ENCODE data around the gene MYOCOS.
"Not testable (repeated sequence)": the region's sequence is repeated elsewhere in the genome, so short reads cannot be mapped to it uniquely, and the experiment has no call there.

Gene MYOCOS

GRCh38 chr1:171606402-171606941 is 15.6 kb upstream of the MYOCOS start:
- DNase-seq (ENCODE audit: extremely low read depth, low read depth), result no peak
- TF ChIP-seq CTCF (IDR thresholded peaks at IDR 0.05; ENCODE audit: low read depth, low read length), result no peak

DNA sequence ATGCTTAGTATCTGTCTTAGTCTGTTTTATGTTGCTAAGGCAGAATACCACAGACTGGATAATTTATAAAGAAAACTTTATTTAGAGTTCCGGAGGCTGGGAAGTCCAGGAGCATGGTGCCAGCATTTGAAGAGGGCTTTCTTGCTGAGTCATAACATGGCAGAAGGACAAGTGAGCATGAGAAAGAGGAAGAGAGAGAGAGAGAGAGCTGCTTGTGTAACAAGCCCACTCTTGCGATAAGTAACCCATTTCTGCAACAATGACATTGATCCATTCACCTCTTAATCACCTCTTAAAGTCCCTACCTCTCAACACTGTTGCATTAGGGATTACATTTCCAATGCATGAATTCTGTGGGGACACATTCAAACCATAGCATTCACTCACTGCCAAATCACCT is 11.7 kb upstream of the MYOCOS start:
- DNase-seq (ENCODE audit: extremely low read depth, low read depth), result no peak

GRCh38 chr1:171611306-171611705 is 10.7 kb upstream of the MYOCOS start:
- no peak for DNase-seq (ENCODE audit: extremely low read depth, low read depth)
- no peak for TF ChIP-seq CTCF (IDR thresholded peaks at IDR 0.05; ENCODE audit: low read depth, low read length)

More for the DNA sequence above, 11.7 kb upstream of the MYOCOS start:
- no peak for TF ChIP-seq CTCF (IDR thresholded peaks at IDR 0.05; ENCODE audit: low read depth, low read length)

DNA sequence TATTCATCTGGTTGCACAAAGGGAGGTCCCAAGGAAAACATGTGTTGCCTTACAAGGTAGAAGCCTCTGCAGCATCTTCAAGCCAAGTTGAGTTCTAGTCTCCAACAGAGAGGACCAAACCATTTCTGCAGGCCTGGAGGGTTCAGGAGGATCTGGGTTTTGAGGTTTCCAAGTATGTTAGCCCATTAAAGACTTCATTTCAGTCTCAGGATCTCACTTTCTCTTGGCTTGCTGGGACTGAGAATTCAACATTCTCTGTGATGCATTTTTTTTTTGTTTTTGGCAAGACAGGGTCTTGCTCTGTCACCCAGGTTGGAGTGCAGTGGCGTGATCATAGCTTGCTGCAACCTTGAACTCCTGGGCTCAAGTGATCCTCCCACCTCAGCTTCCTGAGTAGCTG is 8.8 kb upstream of the MYOCOS start:
- DNase-seq (ENCODE audit: extremely low read depth, low read depth), result no peak

DNA sequence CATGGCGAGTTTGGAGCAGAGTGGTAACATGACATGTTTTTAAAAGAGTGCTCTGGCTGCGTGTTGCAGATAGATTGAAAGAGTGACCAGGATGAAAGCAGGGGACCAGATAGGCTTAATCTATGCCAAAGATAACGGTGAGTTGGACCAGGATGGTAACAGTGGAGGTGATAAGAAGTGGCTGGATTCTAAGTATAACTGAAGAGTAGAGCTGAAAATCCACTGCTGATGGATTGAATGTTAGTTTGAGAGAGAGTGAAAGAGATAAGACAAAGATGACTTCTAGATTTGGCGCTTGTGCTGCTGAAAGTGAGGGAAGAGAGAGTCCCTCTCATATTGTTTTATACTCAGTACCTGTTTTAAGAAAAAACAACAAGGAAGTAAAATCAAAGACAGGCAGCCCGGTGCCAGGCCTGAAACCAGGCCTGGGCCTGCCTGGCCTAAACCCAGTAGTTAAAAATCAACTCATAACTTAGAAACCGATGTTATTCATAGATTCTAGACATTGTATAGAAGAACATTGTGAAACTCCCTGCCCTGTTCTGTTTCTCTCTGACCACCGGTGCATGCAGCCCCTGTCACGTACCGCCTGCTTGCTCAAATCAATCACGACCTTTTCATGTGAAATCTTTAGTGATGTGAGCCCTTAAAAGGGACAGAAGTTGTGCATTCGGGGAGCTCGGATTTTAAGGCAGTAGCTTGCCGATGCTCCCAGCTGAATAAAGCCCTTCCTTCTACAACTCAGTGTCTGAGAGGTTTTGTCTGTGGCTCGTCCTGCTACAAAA is 6.7 kb upstream of the MYOCOS start:
- DNase-seq (ENCODE audit: extremely low read depth, low read depth), result not testable (repeated sequence)

More for the DNA sequence above, 8.8 kb upstream of the MYOCOS start:
- TF ChIP-seq CTCF (IDR thresholded peaks at IDR 0.05; ENCODE audit: low read depth, low read length), result no peak

DNA sequence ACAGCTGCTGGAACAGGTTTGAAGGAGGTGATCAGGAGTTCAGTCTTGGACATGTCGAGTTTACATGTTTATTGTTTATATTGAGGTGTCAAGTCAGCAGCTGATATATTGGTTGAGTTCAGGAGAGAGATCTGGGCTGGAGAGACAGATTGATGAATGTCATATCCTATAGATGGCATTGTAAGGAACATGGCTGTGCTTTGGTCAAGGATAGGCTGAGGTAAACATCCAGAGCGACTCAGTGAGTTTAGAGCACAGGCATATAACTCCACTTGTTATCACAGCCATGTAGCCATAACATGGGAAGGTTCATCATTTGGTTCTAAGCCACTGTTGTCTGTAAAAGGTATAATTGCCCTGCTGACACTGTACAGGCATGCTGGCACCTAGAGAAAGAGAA is 5.5 kb upstream of the MYOCOS start:
- no peak for DNase-seq (ENCODE audit: extremely low read depth, low read depth)
- no peak for TF ChIP-seq CTCF (IDR thresholded peaks at IDR 0.05; ENCODE audit: low read depth, low read length)

DNA sequence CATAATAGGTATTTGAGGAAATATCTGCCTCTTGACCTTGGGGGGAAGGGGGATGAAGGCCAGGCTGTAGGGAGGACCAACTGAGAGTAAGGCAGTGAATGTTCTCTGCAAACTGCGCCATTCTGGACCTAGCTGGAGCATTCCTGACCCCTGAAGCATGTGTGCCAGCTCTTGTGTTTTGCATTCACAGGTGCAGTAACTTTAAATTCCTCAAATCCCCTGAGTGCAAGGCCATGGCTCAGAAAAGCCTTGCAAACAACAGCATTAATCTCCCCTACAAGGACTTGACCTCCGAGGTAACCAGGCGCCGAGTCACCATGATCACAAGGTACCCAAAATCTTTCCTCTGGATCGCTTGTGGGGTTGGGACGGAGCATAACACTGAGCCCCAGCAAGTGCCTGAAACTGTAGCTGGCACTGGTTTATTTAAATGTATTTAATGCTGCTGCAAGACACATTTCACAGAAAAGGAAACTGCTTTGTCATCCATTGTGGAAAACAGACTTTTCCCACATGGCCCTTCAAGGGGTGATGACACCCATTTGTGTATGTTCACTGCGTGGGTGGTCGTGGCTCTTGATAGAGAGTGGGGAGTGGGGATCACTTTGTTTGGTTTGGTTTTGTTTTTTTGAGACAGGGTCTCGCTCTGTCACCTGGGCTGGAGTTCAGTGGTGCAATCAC is 1.7 kb downstream of the MYOCOS start:
- DNase-seq (ENCODE audit: extremely low read depth, low read depth), result no peak
- TF ChIP-seq CTCF (IDR thresholded peaks at IDR 0.05; ENCODE audit: low read depth, low read length), result no peak

Measured in AG09319 (cell line).